Measurements from ENCODE around the gene FBRSL1. TPM values are rescaled to one million over a fixed set of nuclear protein-coding genes. Genes with fewer than 3 reads are reported as not detected.

FBRSL1 gene
- total RNA-seq, 2 donors from 2014 or later = 20.2 to 22.5 TPM

DNA sequence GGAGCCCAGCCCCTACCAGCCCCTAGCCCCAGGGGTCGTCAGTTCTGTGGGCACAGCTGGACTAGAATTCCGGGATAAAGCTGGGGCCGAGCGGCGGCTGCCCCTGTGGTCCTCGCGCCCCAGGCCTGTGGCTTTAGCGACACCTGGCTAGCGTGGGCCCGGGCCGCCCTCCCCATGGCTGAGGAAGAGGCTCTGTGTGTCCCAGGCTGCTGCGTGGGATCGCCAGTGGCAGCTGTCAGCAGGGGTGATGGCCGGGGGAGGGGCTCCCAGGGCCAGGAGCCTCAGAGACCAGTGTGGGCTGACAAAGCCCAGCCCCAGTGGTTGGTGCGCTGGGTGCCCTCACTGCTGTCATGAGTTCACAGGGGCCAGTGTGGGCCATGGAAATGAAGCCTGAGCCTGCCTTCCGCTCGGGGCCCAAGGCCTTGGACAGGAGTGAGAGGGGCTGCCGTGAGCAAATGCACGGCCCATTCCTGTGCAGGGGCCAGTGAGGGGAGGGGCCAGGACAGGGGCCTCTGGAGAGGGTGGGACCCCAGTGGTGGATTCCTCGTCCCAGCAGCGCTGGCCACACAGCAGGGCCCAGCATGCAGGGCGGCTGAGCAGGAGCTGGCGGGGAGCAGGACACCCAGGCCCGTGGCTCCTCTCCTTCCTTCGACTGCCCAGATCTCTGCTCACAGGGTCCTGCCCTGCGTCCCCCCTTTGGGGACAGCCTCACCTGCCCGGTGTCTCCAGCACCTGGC, 11.4 kb downstream of the FBRSL1 start:
- DNase-seq (ENCODE audit: low spot score) (no peak), ATAC-seq (ENCODE audit: insufficient number of reproducible peaks, low FRiP score, low read depth) (no peak)
- Histone ChIP-seq H3K36me3 (no peaks in the 10 kb centered on the region), H3K27me3 (replicated peaks; ENCODE audit: insufficient read depth) (no peaks in the 10 kb centered on the region), H3K9me3 (no peaks in the 10 kb centered on the region), H3K27ac (no peak overlapping the region), H3K4me3 (no peak overlapping the region), H3K4me1 (ENCODE audit: control insufficient read depth in 1 of 2, low read depth in 2 of 2) (peaks cover 6 to 40% of the 10 kb centered on the region in 2 donors)
- no peak for TF ChIP-seq CTCF (IDR thresholded peaks at IDR 0.05)

- Histone ChIP-seq H3K4me1 (ENCODE audit: control insufficient read depth in 1 of 2, low read depth in 2 of 2) (peaks cover 9 to 44% of the 10 kb centered on the region in 2 donors), H3K27me3 (replicated peaks; ENCODE audit: insufficient read depth) (no peaks in the 10 kb centered on the region), H3K9me3 (no peaks in the 10 kb centered on the region), H3K36me3 (no peaks in the 10 kb centered on the region), H3K27ac (no peak overlapping the region), H3K4me3 (no peak overlapping the region)
- no peak for TF ChIP-seq CTCF (IDR thresholded peaks at IDR 0.05)
- ATAC-seq (ENCODE audit: insufficient number of reproducible peaks, low FRiP score, low read depth) (no peak), DNase-seq (ENCODE audit: low spot score) (no peak)
These were observed 12.4 kb downstream of the FBRSL1 start for GRCh38 chr12:132502149-132502881.

DNA sequence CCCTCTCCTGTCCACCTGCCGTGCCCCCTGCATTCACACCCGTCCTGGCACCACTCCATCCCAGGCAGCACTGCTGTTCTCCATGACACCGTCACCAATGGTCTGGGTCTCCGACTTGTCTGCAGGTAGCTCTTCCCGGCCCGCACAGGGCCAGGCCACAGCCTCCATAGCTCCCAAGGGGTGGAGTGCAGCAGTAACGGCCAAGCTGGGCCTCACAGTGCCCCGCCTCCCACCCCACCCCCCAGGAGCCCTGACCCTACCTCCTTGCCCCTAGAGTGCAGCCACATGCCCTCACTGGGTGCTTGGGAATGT, 12.9 kb downstream of the FBRSL1 start:
- H3K9me3 ChIP-seq = no peaks in the 10 kb centered on the region
- H3K4me1 ChIP-seq (ENCODE audit: control insufficient read depth in 1 of 2, low read depth in 2 of 2) = peaks cover 9 to 40% of the 10 kb centered on the region in 2 donors
- no peak for ATAC-seq (ENCODE audit: insufficient number of reproducible peaks, low FRiP score, low read depth)
- H3K27me3 ChIP-seq (replicated peaks; ENCODE audit: insufficient read depth) = no peaks in the 10 kb centered on the region
- no peak for TF ChIP-seq CTCF (IDR thresholded peaks at IDR 0.05)
- DNase-seq (ENCODE audit: low spot score) = no peak
- no peak overlapping the region for H3K4me3 ChIP-seq
- H3K27ac ChIP-seq = no peak overlapping the region
- peaks cover under 1% of the 10 kb centered on the region for H3K36me3 ChIP-seq

GRCh38 chr12:132503618-132504204, 13.8 kb downstream of the FBRSL1 start:
- no peaks in the 10 kb centered on the region for H3K27me3 ChIP-seq (replicated peaks; ENCODE audit: insufficient read depth)
- DNase-seq (ENCODE audit: low spot score) (no peak), ATAC-seq (ENCODE audit: insufficient number of reproducible peaks, low FRiP score, low read depth) (no peak)
- H3K4me1 ChIP-seq (ENCODE audit: control insufficient read depth in 1 of 2, low read depth in 2 of 2) = peaks cover 9 to 35% of the 10 kb centered on the region in 2 donors
- H3K27ac ChIP-seq = no peak overlapping the region
- peaks cover 7% of the 10 kb centered on the region for H3K36me3 ChIP-seq
- H3K4me3 ChIP-seq = no peak overlapping the region
- TF ChIP-seq CTCF (IDR thresholded peaks at IDR 0.05) = no peak
- no peaks in the 10 kb centered on the region for H3K9me3 ChIP-seq

DNA sequence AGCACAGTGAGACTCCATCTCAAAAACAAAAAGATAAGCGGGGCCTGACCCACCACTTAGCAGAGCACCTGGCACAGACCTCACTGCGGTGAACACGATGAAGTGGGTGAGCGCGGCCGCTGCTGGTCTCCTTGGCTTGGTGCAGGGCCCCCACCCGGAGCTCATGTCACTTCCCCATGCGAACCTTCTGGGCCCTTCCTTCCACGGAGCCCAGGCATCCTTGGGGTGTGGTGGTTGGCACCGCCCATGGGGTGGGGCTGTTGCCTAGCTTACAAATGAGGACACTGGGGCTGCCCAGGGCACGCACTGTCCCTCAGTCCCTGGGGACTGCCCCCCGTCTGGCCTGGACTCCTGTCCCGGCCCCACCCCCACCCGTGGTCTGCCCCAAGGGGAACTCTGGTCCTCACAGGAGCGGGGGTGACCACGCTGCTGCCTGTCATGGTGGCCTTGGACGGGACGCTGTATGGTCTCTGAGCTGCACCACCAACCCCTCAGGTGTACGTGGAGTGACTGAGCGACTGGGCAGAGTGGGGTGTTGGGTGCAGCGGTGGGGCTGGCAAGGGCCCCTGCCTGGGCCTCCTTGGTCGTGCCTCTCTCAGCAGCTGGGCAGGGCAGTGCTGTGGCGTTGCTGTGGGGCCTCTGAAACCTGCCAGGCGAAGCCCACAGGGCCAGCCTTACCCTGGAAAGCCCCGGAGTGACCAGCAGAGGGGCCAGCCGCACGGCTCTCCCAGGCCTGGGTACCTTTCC, 15.3 kb downstream of the FBRSL1 start:
- DNase-seq (ENCODE audit: low spot score) (no peak), ATAC-seq (ENCODE audit: insufficient number of reproducible peaks, low FRiP score, low read depth) (no peak)
- Histone ChIP-seq H3K9me3 (no peaks in the 10 kb centered on the region), H3K27me3 (replicated peaks; ENCODE audit: insufficient read depth) (no peaks in the 10 kb centered on the region), H3K27ac (no peak overlapping the region), H3K4me3 (no peak overlapping the region), H3K36me3 (peaks cover 7% of the 10 kb centered on the region), H3K4me1 (ENCODE audit: control insufficient read depth in 1 of 2, low read depth in 2 of 2) (peaks cover 9 to 35% of the 10 kb centered on the region in 2 donors)
- no peak for TF ChIP-seq CTCF (IDR thresholded peaks at IDR 0.05)
